HG02763 (cell line): ENCODE results near the gene CLPTM1L.
"Not testable (repeated sequence)": the region's sequence is repeated elsewhere in the genome, so short reads cannot be mapped to it uniquely, and the experiment has no call there.

ENCODE experiments used
- ATAC-seq: cut with Tn5 transposase; IDR thresholded peaks from one replicate; pipeline ENCODE4 v1.9.1; 2021; ENCODE audit warnings: mild to moderate bottlenecking, moderate library complexity; ENCODE audit not compliant: unreplicated experiment

Gene CLPTM1L

DNA sequence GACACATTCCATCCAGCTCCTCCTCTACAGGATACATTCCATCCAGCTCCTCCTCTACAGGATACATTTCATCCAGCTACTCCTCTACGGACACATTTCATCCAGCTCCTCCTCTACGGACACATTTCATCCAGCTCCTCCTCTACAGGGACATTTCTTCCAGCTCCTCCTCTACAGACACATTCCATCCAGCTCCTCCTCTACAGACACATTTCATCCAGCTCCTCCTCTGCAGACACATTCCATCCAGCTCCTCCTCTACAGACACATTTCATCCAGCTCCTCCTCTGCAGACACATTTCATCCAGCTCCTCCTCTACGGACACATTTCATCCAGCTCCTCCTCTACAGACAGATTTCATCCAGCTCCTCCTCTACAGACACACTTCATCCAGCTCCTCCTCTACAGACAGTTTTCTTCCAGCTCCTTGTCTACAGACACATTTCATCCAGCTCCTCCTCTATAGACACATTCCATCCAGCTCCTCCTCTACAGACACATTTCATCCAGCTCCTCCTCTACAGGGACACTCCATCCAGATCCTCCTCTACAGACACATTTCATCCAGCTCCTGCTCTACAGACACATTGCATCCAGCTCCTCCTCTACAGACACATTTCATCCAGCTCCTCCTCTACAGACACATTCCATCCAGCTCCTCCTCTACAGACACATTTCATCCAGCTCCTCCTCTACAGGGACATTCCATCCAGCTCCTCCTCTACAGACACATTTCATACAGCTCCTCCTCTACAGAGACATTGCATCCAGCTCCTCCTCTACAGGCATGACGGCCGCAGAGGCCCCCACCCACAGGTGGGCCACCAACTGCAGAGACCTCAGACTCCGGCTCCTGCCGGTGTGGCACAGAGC lies 16.4 kb downstream of the CLPTM1L start:
- not testable (repeated sequence) for ATAC-seq

DNA sequence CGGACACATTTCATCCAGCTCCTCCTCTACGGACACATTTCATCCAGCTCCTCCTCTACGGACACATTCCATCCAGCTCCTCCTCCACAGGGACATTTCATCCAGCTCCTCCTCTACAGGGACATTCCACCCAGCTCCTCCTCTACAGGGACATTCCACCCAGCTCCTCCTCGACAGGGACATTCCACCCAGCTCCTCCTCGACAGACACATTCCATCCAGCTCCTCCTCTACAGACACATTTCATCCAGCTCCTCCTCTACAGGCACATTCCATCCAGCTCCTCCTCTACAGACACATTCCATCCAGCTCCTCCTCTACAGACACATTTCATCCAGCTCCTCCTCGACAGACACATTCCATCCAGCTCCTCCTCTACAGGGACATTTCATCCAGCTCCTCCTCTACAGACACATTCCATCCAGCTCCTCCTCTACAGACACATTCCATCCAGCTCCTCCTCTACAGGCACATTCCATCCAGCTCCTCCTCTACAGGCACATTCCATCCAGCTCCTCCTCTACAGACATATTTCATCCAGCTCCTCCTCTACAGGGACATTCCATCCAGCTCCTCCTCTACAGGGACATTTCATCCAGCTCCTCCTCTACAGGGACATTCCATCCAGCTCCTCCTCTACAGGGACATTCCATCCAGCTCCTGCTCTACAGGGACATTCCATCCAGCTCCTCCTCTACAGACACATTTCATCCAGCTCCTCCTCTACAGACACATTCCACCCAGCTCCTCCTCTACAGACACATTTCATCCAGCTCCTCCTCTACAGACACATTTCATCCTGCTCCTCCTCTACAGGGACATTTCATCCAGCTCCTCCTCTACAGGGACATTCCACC lies 17.8 kb downstream of the CLPTM1L start:
- not testable (repeated sequence) for ATAC-seq

DNA sequence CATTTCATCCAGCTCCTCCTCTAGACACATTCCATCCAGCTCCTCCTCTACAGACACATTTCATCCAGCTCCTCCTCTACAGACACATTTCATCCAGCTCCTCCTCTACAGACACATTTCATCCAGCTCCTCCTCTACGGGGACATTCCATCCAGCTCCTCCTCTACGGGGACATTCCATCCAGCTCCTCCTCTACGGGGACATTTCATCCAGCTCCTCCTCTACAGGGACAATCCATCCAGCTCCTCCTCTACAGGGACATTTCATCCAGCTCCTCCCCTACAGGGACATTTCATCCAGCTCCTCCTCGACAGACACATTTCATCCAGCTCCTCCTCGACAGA lies 18.4 kb downstream of the CLPTM1L start:
- not testable (repeated sequence) for ATAC-seq

DNA sequence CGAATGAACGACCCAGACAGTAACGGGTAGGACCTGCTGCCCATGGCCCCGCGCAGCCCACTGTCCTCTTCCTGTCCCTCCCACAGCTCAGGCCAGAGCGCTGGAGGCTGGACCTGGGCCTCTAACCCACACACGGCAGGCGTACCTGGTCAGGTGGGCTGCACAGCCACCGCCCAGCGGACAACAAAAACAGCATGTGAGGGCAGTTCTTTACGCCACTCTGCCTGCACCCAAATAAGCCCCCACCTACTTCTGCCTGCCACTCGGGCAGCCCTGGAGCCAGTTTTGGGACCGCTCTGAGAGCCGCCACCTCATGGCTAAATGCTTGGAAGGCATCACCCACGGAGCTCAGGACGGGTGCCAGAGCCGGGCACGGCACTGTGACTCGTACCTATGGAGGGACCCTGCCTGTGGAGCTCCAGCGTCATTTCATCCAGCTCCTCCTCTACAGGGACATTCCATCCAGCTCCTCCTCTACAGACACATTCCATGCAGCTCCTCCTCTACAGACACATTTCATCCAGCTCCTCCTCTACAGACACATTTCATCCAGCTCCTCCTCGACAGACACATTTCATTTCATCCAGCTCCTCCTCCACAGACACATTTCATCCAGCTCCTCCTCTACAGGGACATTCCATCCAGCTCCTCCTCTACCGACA lies 18.9 kb downstream of the CLPTM1L start:
- no peak for ATAC-seq

DNA sequence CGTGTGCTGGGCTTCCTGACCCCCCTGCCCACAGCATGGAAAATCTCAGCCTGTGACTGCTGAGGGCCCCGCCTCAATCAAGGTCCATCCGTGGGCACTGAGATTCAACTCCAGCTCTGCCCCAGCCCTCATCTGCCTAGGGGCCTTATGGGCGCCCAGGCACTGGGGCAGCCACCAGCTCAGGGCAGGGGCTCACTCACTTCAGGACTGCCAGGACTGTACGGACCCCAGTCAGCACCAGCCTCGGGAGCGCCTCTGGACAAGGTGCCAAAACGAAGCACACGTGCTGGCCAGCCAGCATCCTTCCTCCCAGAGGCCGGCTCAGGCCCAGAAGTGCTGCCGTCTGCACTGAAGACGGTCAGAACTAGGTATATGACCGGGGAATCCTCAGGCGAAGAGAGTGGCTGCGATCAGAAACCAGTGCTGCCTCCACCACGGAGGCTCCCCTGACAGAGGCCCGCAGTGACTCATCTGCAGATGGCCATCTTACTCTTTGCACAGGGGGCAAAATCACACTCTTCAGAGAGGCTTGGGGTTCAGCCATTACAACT lies 19.6 kb downstream of the CLPTM1L start:
- no peak for ATAC-seq

DNA sequence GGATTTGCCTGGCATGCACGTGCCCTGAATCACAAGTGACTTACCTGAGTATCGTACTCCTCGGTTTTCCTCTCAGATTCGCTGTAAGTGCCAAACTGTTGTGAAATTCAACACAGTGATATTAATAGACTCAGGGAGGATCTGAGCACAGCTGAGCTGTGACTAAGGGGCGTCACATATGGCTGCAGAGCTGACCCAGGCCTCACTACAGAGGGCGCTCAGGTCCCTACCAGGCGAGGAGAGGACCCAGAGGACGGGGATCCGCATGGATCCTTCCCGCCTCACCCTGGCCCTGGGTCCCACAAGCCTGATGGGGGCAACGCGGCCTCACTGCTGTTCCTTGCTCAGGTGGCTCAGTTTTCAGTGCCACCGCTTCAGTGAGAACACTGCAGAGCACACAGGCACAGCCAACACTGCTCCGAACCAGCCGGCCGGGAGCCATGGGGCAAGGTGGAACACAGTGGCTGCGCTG lies 20.1 kb downstream of the CLPTM1L start:
- no peak for ATAC-seq

DNA sequence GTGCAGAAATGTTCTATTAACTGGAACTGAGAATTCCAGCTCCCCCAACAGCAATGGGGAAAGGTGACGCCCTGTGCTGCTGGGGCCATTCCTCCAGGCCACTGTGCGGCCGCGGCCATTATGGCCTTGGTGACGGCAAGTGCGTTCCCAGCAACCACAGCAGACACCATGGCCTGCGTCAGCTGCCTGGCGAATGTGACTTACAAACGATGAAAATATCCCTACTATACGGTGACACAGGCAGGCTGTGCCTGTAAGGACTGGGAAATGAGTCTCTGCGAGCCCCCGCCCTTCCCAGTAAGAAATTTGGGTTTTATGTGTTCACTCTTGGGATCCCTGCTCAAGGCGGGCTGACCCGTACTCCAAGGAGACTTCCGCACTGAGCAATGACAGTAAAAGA lies 20.6 kb downstream of the CLPTM1L start:
- ATAC-seq = no peak

DNA sequence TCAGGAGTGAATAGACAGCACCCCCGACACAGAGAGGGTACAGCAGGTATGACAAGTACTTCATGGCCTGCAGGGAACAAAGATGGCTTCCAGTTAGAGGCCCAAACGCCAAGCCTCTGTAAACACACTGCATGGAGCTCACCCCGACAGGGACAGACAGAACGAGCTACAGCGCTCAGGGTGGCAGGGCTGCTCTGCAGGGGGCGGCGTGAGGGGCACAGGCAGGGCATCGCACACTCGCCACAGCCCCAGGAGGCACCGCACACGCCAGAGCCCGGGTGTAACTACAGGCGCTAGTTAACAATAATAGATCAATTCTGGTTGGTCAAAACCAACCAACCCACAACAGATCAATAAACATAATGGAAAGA lies 21.1 kb downstream of the CLPTM1L start:
- no peak for ATAC-seq

DNA sequence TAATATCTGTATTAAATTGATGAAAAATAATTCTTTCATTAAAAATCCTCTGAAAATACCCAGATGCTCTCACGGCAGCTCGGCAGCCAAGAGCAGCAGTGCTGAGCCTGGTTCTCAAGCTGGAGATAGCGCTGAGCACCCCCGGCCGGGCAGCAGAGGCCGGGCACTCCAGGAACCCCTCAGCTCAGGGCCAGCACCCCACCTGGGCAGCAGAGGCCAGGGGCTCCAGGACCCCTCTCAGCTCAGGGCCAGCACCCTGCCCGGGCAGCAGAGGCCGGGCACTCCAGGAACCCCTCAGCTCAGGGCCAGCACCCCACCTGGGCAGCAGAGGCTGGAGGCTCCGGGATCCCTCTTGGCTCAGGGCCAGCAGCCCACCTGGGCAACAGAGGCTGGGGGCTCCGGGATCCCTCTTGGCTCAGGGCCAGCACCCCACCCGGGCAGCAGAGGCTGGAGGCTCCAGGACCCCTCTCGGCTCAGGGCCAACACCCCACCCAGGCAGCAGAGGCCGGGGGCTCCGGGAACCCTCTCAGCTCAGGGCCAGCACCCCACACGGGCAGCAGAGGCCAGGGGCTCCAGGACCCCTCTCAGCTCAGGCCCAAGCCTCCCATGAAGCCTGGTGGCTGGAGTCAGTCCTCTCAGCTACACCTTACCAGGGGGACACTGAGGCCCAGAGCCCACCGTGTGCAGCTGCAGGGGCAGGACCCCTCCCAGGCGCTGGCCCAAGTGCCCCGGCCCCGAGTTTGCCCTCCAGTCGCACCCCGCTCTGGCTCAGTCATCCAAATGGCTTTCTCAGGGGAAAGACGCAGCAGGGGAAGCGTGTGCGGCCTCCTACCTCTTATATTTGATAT lies 21.7 kb downstream of the CLPTM1L start:
- no peak for ATAC-seq

DNA sequence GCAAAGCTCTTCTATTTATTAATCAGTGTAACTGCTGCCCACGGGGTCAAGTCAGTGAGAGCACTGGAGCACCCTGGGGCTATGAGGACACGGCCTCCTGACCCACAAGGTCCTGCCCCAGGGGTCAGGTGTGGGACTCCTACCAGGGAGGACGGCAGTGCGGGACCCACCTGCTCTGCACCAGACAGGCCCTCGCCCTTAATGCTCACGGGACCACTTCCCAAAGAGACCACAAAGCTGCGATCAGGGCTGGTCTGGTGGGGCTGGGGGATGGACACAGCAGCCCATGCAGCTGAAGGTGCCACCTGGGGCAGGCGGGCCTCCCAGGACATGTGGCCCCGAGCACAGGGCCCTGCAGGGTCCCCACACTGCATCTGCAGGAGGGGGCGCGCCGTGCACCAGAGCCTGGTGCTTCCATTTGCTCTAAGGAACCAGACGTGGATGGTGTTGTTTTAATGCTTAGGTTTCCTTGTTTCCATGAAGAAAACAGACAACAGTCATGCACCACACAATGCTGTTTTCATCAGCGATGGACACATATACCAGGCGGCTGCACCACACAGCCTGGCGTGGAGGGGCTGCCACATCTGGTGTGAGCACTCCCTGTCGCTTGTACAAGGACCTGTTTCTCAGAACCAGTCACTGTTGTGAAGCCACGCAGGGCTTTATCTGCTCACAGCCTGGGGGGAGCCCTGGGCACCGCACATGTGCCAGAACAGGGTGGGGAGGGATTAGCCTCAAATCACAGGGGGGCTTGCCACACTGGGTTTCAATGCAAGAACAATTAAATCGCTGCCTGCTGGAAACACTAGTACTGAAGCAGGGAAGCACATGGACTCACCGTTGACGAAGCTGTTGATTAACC lies 22.6 kb downstream of the CLPTM1L start:
- no peak for ATAC-seq

DNA sequence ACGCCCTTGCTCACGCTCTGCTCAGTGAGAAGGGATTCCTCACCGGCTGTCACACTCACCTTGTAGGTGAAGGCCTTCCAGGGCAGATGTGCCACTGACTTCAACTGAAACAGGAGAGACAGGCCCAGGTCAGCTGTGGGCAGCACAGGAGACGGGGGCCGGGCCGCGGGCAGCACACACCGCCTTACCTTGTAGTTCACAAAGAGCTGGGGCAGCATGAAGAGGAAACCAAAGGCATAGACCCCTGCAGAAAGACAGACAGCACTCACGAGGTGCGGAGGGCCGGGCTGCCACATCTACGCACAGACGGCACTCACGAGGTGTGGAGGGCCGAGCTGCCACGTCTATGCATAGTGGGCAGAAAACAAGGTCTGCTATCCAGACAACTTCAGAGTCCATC lies 23.3 kb downstream of the CLPTM1L start:
- no peak for ATAC-seq

DNA sequence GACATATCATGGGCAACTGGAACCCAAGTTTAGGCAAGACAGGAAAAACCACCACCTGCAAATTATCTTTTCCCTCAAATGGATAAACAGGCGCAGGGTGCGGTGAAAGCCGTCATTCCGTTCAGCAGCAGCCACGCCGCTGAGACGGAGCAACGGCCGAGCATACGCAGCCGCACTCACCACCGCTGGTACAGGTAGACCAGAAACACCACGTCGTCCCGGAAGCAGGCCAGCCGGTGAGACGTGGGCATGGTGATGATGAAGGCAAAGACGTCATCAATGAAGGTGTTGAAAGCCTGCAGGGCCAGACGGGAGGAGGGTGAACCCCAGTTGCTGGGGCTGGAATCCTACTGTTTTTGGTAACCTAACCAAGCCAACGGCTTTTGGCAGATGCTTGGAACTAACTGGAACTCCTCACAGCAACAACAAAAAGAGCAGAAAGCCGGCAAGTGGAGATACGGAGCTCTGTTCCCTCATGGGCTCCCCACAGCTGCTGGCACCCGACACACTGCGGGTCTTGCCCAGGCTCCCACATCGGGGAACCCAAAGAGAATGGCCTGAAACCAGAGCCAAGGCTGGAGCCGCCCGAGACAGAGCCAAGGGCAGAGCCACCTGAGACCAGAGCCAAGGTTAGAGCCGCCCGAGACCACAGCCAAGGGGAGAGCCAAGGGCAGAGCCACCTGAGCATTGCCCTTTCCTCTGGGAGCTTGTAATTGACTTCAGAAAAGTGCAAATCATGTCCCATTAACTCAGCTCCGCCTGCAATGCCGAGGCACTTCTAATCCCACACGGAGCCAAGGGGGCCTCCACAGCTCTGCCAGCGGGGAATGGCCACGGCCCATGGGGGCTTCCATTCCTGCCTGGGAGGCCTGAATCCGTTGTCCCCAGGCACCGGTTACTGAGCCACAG lies 24.2 kb downstream of the CLPTM1L start:
- no peak for ATAC-seq

DNA sequence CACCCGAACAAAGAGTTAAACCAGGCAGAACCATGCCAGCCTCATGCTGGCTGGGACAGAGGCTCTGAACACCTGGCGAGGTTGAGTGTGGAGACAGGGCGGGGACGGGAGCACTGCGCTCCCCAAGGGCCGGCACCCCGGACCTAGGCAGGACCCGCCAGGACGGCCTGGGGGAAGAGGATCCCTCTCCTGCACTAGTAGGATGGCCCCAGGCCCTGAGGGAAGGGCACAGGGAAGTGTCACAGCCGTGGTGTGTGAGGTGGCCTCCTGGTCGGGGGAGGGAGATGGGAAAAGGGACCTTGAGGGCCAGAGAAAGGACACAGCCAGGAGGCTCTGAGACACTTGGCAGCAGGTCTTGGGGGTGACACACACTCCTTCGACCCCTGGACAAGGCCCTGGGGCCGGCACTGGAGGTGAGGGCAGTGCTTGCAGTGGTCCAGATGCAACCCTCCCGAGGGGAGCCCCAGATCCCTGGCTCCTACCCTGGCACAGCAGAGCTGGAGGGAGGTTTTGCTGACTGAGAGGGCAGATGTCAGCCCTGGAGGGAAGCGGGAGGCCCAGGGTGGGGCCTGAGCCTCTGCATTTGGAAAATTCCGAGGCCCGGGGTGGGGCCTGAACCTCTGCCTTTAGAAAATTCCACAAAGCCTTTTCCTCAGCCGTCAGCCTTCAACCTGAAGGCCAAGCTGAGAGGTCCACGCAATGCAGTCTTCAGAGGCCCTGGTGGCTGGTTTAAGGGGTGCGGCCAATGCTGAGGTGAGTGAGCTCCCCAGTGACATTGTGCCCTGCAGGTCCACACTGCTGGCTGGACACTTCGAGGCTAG lies 25.3 kb downstream of the CLPTM1L start:
- ATAC-seq = no peak

DNA sequence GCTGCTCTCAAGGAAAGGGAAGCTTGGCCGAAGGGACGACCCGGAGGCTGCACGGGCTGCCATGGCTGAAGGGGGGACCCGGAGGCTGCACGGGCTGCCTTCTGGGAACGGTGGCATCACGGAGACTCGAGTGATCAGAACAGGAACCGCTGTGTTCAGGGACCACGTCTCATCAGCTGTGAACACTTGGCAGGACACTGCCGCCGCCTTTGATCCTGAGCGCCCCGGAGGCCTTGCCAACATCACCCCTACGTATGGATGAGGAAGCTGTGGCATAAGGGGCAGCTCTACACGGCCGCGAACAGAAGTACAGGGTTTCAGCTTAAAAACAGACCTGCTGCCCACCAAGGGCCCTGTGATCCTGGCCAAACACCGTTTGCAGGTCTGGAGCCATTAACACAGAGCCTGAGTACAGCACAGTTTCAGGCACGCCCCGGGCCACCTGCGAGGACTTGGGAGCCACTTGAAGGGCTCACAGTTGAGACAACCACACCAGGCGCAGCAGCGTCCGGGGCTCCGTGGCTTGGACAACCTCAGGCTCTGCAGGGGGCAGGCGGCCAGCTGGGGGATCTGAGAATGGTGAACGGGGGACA lies 26.1 kb downstream of the CLPTM1L start:
- no peak for ATAC-seq

DNA sequence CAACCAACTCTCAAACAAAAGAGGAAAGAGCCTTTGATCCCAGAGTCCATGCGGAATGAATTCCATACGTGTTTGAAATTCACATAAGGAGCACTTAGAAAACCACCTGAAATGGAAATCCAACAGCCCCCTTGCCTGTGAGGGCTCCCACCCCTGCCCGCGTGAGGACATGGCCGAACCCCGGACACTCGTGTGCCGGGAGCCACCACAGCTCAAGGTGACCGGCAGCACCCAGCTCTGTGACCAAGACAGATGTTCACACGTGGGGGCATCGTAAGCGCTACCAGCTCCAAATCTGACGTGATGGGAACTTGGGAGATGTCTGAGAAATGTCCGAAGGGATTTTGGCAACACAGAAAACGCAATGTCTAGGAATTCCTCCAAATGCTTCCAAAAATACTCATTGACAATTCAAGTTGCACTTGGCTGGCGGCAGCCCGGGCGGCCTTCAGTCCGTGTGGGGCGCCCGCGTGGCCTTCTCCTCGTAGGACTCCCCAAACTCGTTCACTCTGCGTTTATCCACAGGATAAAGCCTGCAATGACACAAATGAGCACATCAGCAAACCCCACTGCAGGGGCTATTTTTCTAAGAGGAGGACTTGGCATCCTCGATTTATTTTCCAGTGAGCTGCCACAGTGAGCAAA lies 26.9 kb downstream of the CLPTM1L start:
- ATAC-seq = no peak

DNA sequence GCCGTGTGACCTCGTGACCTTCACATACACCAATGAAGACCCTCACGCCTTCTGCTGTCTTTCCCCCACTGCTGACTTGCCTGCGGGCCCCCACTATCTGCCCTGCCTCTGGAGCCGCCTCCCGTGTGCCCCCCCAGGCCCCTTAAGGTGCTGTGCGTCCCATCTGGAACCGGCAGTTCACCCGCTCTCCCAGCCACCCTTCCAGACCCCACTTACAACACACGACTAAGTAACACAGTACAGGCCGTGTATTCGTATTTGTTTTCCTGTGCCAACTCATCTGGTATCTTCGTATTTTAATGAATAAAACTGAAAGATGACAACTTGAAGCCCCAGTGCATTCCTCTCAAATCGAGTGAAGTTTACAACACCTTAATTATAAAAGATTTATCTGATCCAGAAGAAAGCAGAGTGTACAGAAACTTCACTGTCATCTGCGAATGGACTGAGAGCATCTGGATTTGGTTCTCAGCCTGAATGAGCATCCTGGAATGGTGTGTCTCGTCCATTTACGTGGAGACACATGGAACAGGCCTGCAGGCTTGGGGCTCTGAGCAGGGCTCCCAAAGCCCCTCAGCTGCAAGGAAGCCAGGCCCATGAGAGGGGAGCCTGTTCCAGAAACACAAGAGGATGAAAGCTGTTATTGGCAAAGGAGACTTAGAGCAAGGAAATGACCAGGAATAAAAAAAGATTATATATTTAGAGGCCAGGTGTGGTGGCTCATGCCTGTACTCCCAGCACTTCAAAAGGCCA lies 28.1 kb downstream of the CLPTM1L start:
- no peak for ATAC-seq
